Panc1 (cell line): ENCODE results near the gene MEAK7. TPM values are rescaled to one million over a fixed set of nuclear protein-coding genes. Genes with fewer than 3 reads are reported as not detected.

Experiments used
- ATAC-seq: fragments of 200-7000 bp; cut with Tn5 transposase; 2 replicates; pipeline ENCODE4 v1.9.1; 2020; ENCODE audit warnings: mild to moderate bottlenecking, moderate library complexity
- BruUV-seq: library from RNA; stranded (reverse); fragments of 400-500 nt; replicated peaks from 2 replicates; lab custom pipeline; 2021; lab: Mats Ljungman, UMichigan
- CTCF ChIA-PET: fragments of 300-600 bp; sonication (Branson Sonifier 250); formaldehyde crosslinking; loops from one replicate; lab custom pipeline; 2022; ENCODE audit warnings: antibody characterized with exemption; lab: Charles Lee
- POLR2A ChIA-PET: fragments of 300-600 bp; sonication (Branson Sonifier 250); formaldehyde crosslinking; loops from one replicate; lab custom pipeline; 2022; ENCODE audit warnings: antibody characterized with exemption; lab: Charles Lee
- DNase-seq: peaks from one replicate; pipeline ENCODE4 v3.0.0-alpha.2; 2010; ENCODE audit warnings: low read depth, low spot score
- H3K27ac ChIP-seq: 2 replicates; pipeline ENCODE4 v1.5.1; 2011; ENCODE audit warnings: mild to moderate bottlenecking, low read length, inconsistent platforms
- H3K27me3 ChIP-seq: fragments of 200-500 bp; sonication (Bioruptor generic); 2 replicates; pipeline ENCODE4 v1.6.0; 2014; ENCODE audit warnings: low read length, inconsistent platforms; ENCODE audit not compliant: control insufficient read depth, insufficient read depth
- H3K36me3 ChIP-seq: fragments of 200-500 bp; sonication (Bioruptor generic); 2 replicates; pipeline ENCODE4 v1.5.1; 2014; ENCODE audit warnings: inconsistent platforms, mild to moderate bottlenecking, low read length, moderate library complexity; ENCODE audit not compliant: control insufficient read depth, insufficient read depth
- H3K4me1 ChIP-seq: 2 replicates; pipeline ENCODE4 v1.5.1; 2011; ENCODE audit warnings: inconsistent platforms, mild to moderate bottlenecking, low read length, moderate library complexity; ENCODE audit not compliant: control insufficient read depth, insufficient read depth
- H3K4me3 ChIP-seq, 2 experiments: 2 replicates each; pipeline ENCODE4 v1.5.1; 2011 to 2012; ENCODE audit warnings: low read depth in 2 of 2, low read length in 2 of 2, mild to moderate bottlenecking in 2 of 2, inconsistent platforms in 1 of 2, moderate library complexity in 1 of 2
- H3K9me3 ChIP-seq: fragments of 200-500 bp; sonication (Bioruptor generic); 2 replicates; pipeline ENCODE4 v1.5.1; 2014; ENCODE audit warnings: low read depth, mild to moderate bottlenecking, inconsistent platforms, low read length, moderate library complexity; ENCODE audit not compliant: control insufficient read depth, insufficient read depth
- CTCF ChIP-seq: fragments of 450-650 bp; IDR thresholded peaks from 2 replicates; pipeline ENCODE4 v1.5.1; 2017; ENCODE audit warnings: mild to moderate bottlenecking
- POLR2AphosphoS5 ChIP-seq: IDR thresholded peaks from 2 replicates; pipeline ENCODE4 v1.6.1; 2012; ENCODE audit warnings: mild to moderate bottlenecking, low read depth, low read length, moderate library complexity
- REST ChIP-seq, 2 experiments: IDR thresholded peaks; 2 replicates each; pipeline ENCODE4 v1.6.1; 2011 to 2012; ENCODE audit warnings: low read depth in 2 of 2, control low read depth in 1 of 2, low read length in 1 of 2, mild to moderate bottlenecking in 1 of 2, moderate library complexity in 1 of 2; ENCODE audit not compliant: insufficient read depth in 1 of 2
- SIN3A ChIP-seq: IDR thresholded peaks from 2 replicates; pipeline ENCODE4 v1.6.1; 2012; ENCODE audit warnings: low read depth, mild to moderate bottlenecking, low read length, moderate library complexity, borderline replicate concordance; ENCODE audit not compliant: insufficient read depth
- TCF7L2 ChIP-seq: IDR thresholded peaks from 2 replicates; pipeline ENCODE4 v1.6.1; 2011; ENCODE audit warnings: mild to moderate bottlenecking, low read depth, low read length, inconsistent platforms
- in situ Hi-C: cut with HindIII; loops from 2 replicates; pipeline ENCODE4 v1.10.0; 2016; ENCODE audit warnings: low sequenced_read_pairs, low pct_unique_long_range_greater_than_20kb
- intact Hi-C: fragments of 100-400 bp; cut with micrococcal nuclease; formaldehyde crosslinking; loops from one replicate; pipeline ENCODE4 v1.10.0; 2022; ENCODE audit not compliant: unreplicated experiment
- total RNA-seq: library from RNA; stranded (reverse); gene quantifications from one replicate; pipeline ENCODE4 v1.2.1, GENCODE V29; 2021; ENCODE audit not compliant: unreplicated experiment

MEAK7 gene
- total RNA-seq, 1 experiment from 2014 or later, result 17.2 TPM

GRCh38 chr16:84511180-84511800 is 6.8 kb upstream of the MEAK7 start:
- DNase-seq, result no peak
- CTCF ChIA-PET, result interaction anchor here (0.6 to 2.0 kb wide), 4 partner anchors 10 to 327 kb away, joined by 3 to 13 read pairs (median 6); partner anchors contain the start of gene KLHL36

GRCh38 chr16:84509032-84509950 is 4.8 kb upstream of the MEAK7 start:
- in situ Hi-C loops, result no loop called here
- Histone ChIP-seq H3K27me3 (no peaks in the 10 kb centered on the region), H3K36me3 (no peaks in the 10 kb centered on the region; the same call in 1 of the 2 replicates), H3K4me3 (no peak overlapping the region), H3K9me3 (no peaks in the 10 kb centered on the region), H3K27ac (no peak overlapping the region), H3K4me1 (peaks cover 16% of the 10 kb centered on the region)
- CTCF ChIA-PET, result no interaction called here
- POLR2A ChIA-PET, result no interaction called here
- ATAC-seq (no peak), DNase-seq (no peak)
- intact Hi-C loops, result no loop called here
- no TSS peak for BruUV-seq
- TF ChIP-seq POLR2AphosphoS5 (no peak), SIN3A (no peak), CTCF (no peak), REST (IDR thresholded peaks at IDR 0.05; ENCODE audit: insufficient read depth in 1 of 2, low read depth in 2 of 2, low read length in 1 of 2) (no peak), TCF7L2 (no peak)

More at GRCh38 chr16:84511180-84511800, 6.8 kb upstream of the MEAK7 start:
- POLR2A ChIA-PET, result no interaction called here
- Histone ChIP-seq H3K9me3 (no peaks in the 10 kb centered on the region), H3K36me3 (no peaks in the 10 kb centered on the region), H3K27ac (no peak overlapping the region; the same call in 1 of the 2 replicates), H3K4me1 (peaks cover 9% of the 10 kb centered on the region), H3K27me3 (no peaks in the 10 kb centered on the region), H3K4me3 (peak overlapping the region in 1 of 2 experiments; percentile 26; a peak in 2 of 4 replicates)
- intact Hi-C loops (loop anchor here (1.0 to 5.0 kb wide), 2 partner anchors 111 to 211 kb away; no protein-coding TSS in a partner anchor), in situ Hi-C loops (no loop called here)
- no TSS peak for BruUV-seq
- ATAC-seq, result peak; percentile 88
- TF ChIP-seq CTCF, result peak; percentile 89
- TF ChIP-seq TCF7L2, result no peak
